Subcutaneous abdominal adipose tissue (tissue), 5 donors: ENCODE data around the gene ZDHHC9.

Experiments
- H3K27ac ChIP-seq: one replicate; pipeline ENCODE4 v1.7.0; 2013; ENCODE audit warnings: low read depth, mild to moderate bottlenecking, inconsistent platforms, low read length, moderate library complexity
- H3K27me3 ChIP-seq, 5 donors: one replicate each; pipeline ENCODE4 v1.7.0; 2013; ENCODE audit warnings: low read length in 5 of 5, inconsistent platforms in 1 of 5; ENCODE audit not compliant: control insufficient read depth in 5 of 5, insufficient read depth in 4 of 5
- H3K36me3 ChIP-seq, 5 donors: one replicate each; pipeline ENCODE4 v1.7.0; 2013; ENCODE audit warnings: low read length in 5 of 5; ENCODE audit not compliant: control insufficient read depth in 5 of 5, insufficient read depth in 5 of 5
- H3K4me1 ChIP-seq, 5 donors: one replicate each; pipeline ENCODE4 v1.7.0; 2013; ENCODE audit warnings: low read length in 5 of 5, mild to moderate bottlenecking in 3 of 5, moderate library complexity in 1 of 5; ENCODE audit not compliant: control insufficient read depth in 5 of 5, insufficient read depth in 5 of 5
- H3K4me3 ChIP-seq, 5 donors: one replicate each; pipeline ENCODE4 v1.7.0; 2013; ENCODE audit warnings: low read length in 5 of 5, low read depth in 1 of 5
- H3K9ac ChIP-seq, 5 donors: one replicate each; pipeline ENCODE4 v1.7.0; 2013; ENCODE audit warnings: low read length in 5 of 5, mild to moderate bottlenecking in 4 of 5, moderate library complexity in 3 of 5
- H3K9me3 ChIP-seq, 5 donors: one replicate each; pipeline ENCODE4 v1.7.0; 2013; ENCODE audit warnings: low read length in 5 of 5; ENCODE audit not compliant: control insufficient read depth in 5 of 5
- donor health status: healthy.
- donor health status: healthy.
- donor health status: healthy.
- donor health status: healthy.
- donor health status: healthy.

Gene ZDHHC9

GRCh38 chrX:129781134-129781672, 62.5 kb downstream of the ZDHHC9 start:
- Histone ChIP-seq H3K27ac (no peak overlapping the region), H3K4me3 (peak overlapping the region in 2 of 5 donors; percentile 31 to 36)

GRCh38 chrX:129780441-129781105, 63.1 kb downstream of the ZDHHC9 start:
- peak overlapping the region in 3 of 5 donors; percentile 31 to 52 (median 36) for H3K4me3 ChIP-seq
- H3K9me3 ChIP-seq = no peaks in the 10 kb centered on the region
- H3K9ac ChIP-seq = no peak overlapping the region

More at GRCh38 chrX:129781134-129781672, 62.5 kb downstream of the ZDHHC9 start:
- Histone ChIP-seq H3K9me3 (no peaks in the 10 kb centered on the region), H3K36me3 (no peaks in the 10 kb centered on the region), H3K27me3 (peaks cover 0 to 12% (median 4%) of the 10 kb centered on the region in 5 donors), H3K4me1 (peaks cover 0 to 45% (median 7%) of the 10 kb centered on the region in 5 donors), H3K9ac (no peak overlapping the region)

GRCh38 chrX:129779747-129780146, 63.9 kb downstream of the ZDHHC9 start, which contains the start of gene SASH3:
Gene SASH3, plus strand, starts transcription at chrX:129779949. Its CDS starts 149 bp downstream, at chrX:129780098.
- H3K27me3 ChIP-seq = peaks cover 0 to 12% (median 10%) of the 10 kb centered on the region in 5 donors
- H3K9me3 ChIP-seq = no peaks in the 10 kb centered on the region
- peaks cover 0 to 35% (median 0%) of the 10 kb centered on the region in 5 donors for H3K4me1 ChIP-seq
- no peak within 1 kb of the TSS for H3K27ac ChIP-seq
- peak within 1 kb of the TSS; percentile 17 to 52 (median 36) for H3K4me3 ChIP-seq
- H3K36me3 ChIP-seq = no peaks in the 10 kb centered on the region
- no peak within 1 kb of the TSS for H3K9ac ChIP-seq

More at GRCh38 chrX:129780441-129781105, 63.1 kb downstream of the ZDHHC9 start:
- H3K4me1 ChIP-seq = peaks cover 0 to 39% (median 3%) of the 10 kb centered on the region in 5 donors
- no peaks in the 10 kb centered on the region for H3K36me3 ChIP-seq
- no peak overlapping the region for H3K27ac ChIP-seq
- peaks cover 0 to 10% (median 4%) of the 10 kb centered on the region in 5 donors for H3K27me3 ChIP-seq

GRCh38 chrX:129779086-129779672, 64.5 kb downstream of the ZDHHC9 start:
- Histone ChIP-seq H3K9ac (no peak overlapping the region), H3K4me1 (peaks cover 0 to 35% (median 0%) of the 10 kb centered on the region in 5 donors), H3K27me3 (peaks cover 0 to 12% (median 10%) of the 10 kb centered on the region in 5 donors), H3K27ac (no peak overlapping the region), H3K9me3 (no peaks in the 10 kb centered on the region), H3K4me3 (peak overlapping the region in 3 of 5 donors; percentile 13 to 52 (median 17)), H3K36me3 (no peaks in the 10 kb centered on the region)

- peak overlapping the region in 3 of 5 donors; percentile 17 to 38 (median 32) for H3K4me3 ChIP-seq
These were observed 66.3 kb downstream of the ZDHHC9 start for GRCh38 chrX:129777218-129778030.

GRCh38 chrX:129773649-129774458, 69.8 kb downstream of the ZDHHC9 start:
- H3K27me3 ChIP-seq = peaks cover 0 to 9% (median 6%) of the 10 kb centered on the region in 5 donors
- H3K9ac ChIP-seq = no peak overlapping the region
- H3K4me3 ChIP-seq = no peak overlapping the region
- H3K27ac ChIP-seq = no peak overlapping the region
- H3K4me1 ChIP-seq = peaks cover 0 to 41% (median 4%) of the 10 kb centered on the region in 5 donors
- H3K36me3 ChIP-seq = no peaks in the 10 kb centered on the region
- H3K9me3 ChIP-seq = no peaks in the 10 kb centered on the region

More at GRCh38 chrX:129777218-129778030, 66.3 kb downstream of the ZDHHC9 start:
- Histone ChIP-seq H3K9me3 (no peaks in the 10 kb centered on the region), H3K36me3 (no peaks in the 10 kb centered on the region), H3K9ac (peak overlapping the region in 1 of 5 donors; percentile 38), H3K27ac (peak overlapping the region; percentile 54), H3K27me3 (peaks cover 0 to 12% (median 10%) of the 10 kb centered on the region in 5 donors), H3K4me1 (peaks cover 0 to 38% (median 0%) of the 10 kb centered on the region in 5 donors)

GRCh38 chrX:129772796-129773431, 70.8 kb downstream of the ZDHHC9 start:
- Histone ChIP-seq H3K9ac (no peak overlapping the region), H3K4me3 (no peak overlapping the region), H3K36me3 (no peaks in the 10 kb centered on the region), H3K27ac (no peak overlapping the region), H3K27me3 (peaks cover 0 to 11% (median 9%) of the 10 kb centered on the region in 5 donors), H3K4me1 (peaks cover 0 to 38% (median 8%) of the 10 kb centered on the region in 5 donors), H3K9me3 (no peaks in the 10 kb centered on the region)

- H3K27ac ChIP-seq = no peak overlapping the region
- no peak overlapping the region for H3K4me3 ChIP-seq
- H3K9ac ChIP-seq = no peak overlapping the region
- peaks cover 0 to 27% (median 8%) of the 10 kb centered on the region in 5 donors for H3K4me1 ChIP-seq
- H3K27me3 ChIP-seq = peaks cover 0 to 13% (median 9%) of the 10 kb centered on the region in 5 donors
- H3K9me3 ChIP-seq = no peaks in the 10 kb centered on the region
- H3K36me3 ChIP-seq = no peaks in the 10 kb centered on the region
These were observed 72.3 kb downstream of the ZDHHC9 start for GRCh38 chrX:129771266-129771995.
